ENCODE measurements around the gene GINS1.

- TF ChIP-seq CTCF (IDR thresholded peaks at IDR 0.05) (no peak), REST (IDR thresholded peaks at IDR 0.05; ENCODE audit: insufficient read depth in 1 of 2, low read depth in 2 of 2, low read length in 1 of 2) (no peak)
Measured at GRCh38 chr20:25390538-25391528, 16.6 kb upstream of the GINS1 start, which contains the start of gene ABHD12.

Measured in Panc1 (cell line).